ENCODE data around the gene MCRIP1.

The MCRIP1 gene

DNA sequence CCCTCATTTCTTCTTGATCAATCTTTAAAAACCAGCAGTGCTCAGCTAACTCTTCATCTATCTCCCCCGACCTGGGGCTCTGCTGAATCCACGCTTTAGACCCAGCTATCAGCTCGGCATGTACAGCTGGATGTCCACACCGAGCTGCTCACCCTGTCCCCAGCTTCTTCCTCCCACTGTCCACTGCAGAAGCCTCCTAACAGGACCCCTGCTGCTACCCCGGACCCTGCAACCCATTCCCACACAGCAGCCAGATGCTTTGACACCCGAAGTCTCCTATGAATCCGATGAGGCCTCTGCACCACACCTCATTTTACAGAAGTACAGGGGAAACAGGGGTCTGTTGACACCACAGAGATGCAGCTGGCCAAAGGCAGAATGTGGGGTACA, 15.3 kb downstream of the MCRIP1 start:
- DNase-seq: no peak

DNA sequence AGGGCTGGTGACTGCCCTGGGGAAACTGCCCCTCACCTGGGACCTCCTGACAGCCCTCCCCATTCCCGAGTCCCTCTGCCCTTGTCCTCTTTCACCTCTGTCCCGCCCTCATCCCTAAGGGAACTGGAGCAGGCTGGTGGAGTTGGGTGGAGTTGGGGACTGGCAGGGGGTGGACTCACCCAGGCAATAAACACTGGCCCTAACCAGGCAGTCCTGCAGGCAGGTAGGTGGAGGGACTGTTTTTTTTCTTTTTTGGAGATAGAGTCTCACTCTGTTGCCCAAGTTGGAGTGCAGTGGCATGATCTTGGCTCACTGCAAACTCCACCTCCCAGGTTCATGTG, 17.5 kb downstream of the MCRIP1 start:
- DNase-seq: no peak

DNA sequence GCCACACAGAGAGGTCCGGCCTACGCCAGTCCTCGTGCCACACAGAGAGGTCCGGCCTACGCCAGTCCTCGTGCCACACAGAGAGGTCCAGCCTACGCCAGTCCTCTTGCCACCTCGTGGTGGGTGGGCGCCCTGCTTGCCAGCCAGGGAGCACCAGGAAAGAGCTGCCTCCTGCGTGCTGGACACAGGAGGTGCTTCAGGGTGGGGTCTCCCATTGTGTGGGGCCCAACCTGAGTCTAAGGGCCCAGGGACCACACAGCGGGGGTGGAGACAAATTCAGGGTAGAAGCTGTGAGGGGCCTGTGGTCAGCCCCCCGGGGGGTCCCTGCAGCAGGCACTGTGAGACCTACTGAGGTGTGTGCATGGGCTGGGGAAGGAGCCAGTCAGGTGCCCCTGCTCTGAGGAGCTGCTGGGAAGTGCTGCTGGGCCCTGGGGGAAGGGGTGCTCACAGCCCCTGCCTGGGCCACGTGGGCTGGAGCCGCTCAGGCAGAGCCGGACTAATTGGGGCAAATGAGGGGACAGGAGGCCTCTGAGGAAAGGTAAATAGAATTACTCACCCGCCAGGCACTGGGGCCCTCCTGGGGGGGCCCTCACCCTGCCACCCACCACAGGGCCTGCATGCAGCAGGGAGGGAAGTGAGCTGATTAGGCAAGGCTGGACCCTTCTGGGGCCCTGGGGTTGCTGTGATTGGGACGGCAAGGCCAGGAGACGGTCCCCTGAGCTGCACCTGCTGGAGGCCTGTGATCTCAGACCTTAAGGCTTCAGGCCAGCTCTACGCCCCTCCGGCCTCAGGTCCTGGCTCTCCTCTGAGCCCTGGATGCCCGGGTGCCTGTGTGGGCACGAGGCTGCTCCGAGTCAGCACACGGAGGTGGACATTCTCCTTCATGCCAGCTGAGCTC, 18.1 kb downstream of the MCRIP1 start:
- DNase-seq: no peak

DNA sequence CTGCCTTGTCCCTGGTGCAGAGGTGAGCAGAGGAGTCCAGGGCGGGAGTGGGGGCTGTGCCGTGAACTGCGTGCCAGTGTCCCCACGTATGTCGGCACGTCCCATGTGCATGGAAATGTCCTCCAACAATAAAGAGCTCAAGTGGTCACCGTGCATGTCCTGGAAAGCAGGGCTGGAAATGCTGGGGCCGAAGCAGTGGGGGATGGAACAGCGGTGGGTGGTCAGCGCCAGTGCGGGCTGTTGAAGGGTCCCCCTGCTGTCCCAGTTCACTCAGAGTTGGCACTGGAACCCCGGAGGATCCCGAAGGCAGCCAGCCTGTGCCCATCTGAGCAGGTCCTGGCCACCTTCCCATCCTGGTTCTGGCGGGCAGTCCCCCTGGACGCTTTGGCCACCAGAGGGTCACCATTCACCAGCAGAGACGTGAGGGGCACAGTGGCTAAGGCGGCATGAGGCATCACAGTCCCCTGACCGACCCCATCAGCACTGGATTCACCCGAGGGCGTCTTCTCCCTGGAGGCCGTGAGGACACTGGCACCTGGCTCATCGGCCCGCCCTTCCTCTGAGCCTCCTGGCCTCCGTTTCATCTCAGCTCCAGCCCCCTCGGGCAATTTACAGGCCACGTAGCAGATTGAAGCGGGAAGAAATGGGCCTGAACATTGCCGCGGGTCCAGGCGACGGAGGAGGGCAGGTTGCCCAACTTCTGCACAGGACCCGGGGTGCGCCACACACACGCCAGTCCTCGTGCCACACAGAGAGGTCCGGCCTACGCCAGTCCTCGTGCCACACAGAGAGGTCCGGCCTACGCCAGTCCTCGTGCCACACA, 19.0 kb downstream of the MCRIP1 start:
- DNase-seq: no peak

DNA sequence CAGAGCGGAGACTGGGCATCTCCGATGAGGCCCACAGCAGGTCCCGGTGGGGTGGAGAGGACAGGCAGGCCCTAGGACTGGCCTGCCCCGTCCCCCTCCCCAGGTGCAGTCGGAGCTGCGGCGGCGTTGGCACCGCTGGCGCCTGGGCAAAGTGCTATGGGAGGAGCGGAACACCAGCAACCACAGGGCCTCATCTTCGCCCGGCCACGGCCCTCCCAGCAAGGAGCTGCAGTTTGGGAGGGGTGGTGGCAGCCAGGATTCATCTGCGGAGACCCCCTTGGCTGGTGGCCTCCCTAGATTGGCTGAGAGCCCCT, 19.8 kb downstream of the MCRIP1 start:
- DNase-seq: no peak

DNA sequence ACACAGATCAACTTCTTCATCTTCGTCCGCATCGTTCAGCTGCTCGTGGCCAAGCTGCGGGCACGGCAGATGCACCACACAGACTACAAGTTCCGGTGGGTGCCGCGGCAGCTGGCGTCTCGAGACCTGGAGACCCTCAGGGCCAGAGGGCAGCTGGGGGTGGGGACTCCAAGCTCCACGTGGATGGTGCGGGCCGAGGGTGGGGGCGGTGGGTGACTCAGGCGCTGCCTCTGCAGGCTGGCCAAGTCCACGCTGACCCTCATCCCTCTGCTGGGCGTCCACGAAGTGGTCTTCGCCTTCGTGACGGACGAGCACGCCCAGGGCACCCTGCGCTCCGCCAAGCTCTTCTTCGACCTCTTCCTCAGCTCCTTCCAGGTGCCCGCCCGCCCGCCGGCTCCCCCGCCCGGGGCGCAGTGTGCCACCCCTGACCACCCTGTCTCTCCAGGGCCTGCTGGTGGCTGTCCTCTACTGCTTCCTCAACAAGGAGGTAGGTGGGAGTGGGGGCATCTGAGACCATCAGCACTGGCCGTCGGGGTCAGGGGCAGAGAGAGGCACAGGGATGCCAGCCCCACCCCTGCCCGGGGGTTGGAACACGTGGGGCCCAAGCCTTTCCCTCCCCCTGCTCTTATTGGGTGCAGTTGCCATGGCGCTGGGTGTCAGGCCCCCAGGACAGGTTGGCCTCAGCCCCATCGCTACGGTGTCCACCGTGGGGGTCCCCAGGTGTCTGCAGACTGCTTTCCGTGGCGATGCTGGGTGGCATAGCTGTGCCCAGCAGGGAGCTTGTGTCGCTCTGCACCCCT, 20.3 kb downstream of the MCRIP1 start:
- DNase-seq: no peak

DNA sequence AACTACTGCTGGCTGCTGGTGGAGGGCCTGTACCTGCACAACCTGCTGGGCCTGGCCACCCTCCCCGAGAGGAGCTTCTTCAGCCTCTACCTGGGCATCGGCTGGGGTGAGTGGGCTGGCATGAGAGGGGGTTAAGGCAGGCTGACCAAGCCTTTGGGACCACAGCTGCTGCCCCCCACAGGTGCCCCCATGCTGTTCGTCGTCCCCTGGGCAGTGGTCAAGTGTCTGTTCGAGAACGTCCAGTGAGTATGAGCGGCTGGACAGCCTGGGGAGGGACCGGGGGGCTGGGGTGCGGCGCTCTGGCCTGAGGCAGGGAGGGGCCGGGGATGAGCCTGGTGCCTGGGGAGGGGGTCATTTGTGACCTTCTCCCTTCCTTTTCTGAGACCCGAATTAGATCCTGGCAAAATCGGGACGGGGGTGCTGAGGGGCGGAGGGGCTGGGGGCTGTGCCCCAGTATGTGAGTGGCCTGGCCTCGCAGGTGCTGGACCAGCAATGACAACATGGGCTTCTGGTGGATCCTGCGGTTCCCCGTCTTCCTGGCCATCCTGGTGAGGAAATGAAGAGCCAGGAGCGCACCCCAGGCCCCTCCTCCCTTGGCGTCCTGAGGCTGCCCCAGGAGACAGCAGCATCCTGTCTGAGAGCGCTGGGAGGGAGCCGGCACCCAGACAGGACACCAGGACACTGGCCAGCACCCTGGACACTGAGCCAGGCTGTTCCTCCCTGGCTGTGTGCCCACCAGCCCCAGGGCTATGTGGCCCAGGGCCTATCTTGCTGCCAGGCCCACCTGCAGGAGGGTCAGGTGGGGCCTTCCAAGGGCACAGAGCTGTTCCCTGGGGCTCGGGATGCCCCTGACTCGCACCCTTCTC, 21.2 kb downstream of the MCRIP1 start:
- DNase-seq: no peak

DNA sequence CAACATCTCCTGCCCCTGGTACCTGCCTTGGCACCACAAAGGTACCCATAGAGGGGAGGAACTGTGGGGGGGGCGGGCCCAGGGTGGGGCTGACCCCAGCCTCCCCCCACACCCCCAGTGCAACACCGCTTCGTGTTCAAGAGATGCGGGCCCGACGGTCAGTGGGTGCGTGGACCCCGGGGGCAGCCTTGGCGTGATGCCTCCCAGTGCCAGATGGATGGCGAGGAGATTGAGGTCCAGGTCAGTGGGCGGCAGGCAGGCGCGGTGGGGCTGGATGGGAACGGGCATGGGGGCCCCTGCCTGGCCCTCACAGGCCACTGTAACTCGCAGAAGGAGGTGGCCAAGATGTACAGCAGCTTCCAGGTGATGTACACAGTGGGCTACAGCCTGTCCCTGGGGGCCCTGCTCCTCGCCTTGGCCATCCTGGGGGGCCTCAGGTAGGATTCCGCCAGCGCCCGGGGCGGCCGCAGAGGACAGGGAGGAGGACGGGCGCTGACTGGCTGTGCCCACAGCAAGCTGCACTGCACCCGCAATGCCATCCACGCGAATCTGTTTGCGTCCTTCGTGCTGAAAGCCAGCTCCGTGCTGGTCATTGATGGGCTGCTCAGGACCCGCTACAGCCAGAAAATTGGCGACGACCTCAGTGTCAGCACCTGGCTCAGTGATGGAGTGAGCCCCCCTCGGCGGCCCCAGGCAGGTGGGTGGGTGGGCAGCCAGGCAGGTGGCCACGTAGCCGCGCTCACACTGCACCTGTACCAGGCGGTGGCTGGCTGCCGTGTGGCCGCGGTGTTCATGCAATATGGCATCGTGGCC, 22.0 kb downstream of the MCRIP1 start:
- DNase-seq: no peak

DNA sequence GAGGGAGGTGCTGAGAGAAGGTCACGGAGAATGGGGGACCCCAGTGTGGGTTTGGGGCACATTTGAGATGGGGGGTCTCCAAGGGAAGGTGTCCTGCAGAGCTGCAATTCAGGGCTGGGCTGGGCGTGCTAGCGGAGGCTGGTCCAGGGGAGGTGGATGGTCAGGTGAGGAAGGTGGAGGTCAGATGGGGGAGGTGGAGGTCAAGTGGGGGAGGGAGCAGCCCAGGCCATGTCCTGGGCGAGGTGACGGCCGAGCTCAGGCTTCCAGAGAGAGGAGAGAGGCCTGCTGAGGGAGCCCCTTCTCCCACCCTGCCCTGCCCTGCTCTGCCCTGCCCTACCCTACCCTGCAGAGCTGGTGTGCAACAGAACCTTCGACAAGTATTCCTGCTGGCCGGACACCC, 22.6 kb downstream of the MCRIP1 start:
- DNase-seq: no peak

DNA sequence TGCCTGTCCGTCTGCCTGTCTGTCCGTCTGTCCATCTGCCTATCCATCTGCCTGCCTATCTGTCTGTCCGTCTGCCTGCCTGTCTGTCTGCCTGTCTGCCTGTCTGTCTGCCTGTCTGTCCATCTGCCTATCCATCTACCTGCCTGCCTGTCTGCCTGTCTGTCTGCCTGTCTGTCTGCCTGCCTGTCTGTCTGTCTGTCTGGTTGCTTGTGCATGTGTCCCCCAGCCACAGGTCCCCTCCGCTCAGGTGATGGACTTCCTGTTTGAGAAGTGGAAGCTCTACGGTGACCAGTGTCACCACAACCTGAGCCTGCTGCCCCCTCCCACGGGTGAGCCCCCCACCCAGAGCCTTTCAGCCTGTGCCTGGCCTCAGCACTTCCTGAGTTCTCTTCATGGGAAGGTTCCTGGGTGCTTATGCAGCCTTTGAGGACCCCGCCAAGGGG, 23.5 kb downstream of the MCRIP1 start:
- no peak for DNase-seq

DNA sequence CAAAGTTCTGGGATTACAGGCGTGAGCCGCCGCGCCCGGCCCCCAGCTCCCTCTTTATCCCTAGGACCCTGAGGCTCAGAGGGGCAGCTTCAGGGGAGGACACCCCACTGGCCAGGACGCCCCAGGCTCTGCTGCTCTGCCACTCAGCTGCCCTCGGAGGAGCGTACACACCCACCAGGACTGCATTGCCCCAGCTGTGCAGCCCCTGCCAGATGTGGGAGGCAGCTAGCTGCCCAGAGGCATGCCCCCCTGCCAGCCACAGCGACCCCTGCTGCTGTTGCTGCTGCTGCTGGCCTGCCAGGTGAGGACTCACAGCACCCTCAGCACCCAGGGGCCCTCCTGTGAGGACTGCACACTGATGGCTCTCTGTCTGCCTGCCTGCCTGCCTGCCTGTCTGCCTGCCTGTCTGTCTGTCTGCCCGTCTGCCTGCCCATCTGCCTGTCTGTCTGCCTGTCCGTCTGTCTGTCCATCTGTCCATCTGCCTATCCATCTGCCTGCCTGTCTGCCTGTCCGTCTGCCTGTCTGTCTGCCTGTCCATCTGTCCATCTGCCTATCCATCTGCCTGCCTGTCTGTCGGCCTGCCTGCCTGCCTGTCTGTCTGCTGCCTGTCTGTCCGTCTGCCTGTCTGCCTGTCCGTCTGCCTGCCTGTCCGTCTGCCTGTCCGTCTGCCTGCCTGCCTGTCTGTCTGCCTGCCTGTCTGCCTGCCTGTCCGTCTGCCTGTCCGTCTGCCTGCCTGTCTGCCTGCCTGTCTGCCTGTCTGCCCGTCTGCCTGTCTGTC, 24.1 kb downstream of the MCRIP1 start:
- DNase-seq: no peak

DNA sequence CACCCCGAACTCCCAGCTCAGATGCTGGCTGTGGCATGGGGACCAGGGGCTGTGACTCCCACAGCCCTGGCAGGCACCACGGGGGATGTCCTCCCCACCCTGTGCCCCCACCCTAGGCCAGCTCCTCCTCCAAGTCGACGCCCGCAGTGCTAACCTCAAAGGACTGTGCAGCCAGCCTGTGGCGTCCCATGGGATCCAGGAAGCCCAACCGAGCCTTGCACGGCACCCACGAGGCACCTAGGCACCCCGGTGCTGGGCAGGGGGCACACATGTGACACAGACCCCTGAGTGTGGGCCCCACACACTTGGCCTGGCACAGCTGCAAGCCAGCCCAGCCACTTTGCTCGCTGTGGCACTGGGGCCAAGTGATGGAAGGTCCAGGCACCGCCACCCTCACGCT, 25.3 kb downstream of the MCRIP1 start:
- no peak for DNase-seq

DNA sequence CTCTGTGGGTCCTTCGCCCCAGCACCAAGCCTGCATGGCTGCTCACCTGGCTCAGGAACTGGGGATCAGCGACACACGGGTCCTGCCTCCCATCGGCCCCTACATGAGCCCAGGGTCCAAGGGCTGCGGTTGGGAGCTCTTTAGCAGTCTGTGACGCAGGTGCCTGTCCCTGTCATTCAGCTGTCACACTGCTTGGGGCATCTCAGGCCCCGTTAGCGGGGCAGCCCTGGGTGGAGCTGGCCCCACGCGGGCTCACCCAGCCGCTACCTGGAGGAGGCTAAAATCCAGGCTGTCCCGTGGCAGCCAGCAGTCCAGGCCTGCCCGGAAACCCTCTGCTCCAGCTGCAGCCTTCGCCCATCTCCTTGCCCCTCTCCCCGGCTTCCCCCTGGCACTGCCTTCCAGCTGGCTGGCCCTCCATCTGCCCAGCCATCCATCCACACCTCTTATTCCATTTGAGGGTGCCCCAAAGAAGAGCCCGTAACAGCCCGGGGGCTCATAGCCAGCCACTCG, 25.8 kb downstream of the MCRIP1 start:
- no peak for DNase-seq

DNA sequence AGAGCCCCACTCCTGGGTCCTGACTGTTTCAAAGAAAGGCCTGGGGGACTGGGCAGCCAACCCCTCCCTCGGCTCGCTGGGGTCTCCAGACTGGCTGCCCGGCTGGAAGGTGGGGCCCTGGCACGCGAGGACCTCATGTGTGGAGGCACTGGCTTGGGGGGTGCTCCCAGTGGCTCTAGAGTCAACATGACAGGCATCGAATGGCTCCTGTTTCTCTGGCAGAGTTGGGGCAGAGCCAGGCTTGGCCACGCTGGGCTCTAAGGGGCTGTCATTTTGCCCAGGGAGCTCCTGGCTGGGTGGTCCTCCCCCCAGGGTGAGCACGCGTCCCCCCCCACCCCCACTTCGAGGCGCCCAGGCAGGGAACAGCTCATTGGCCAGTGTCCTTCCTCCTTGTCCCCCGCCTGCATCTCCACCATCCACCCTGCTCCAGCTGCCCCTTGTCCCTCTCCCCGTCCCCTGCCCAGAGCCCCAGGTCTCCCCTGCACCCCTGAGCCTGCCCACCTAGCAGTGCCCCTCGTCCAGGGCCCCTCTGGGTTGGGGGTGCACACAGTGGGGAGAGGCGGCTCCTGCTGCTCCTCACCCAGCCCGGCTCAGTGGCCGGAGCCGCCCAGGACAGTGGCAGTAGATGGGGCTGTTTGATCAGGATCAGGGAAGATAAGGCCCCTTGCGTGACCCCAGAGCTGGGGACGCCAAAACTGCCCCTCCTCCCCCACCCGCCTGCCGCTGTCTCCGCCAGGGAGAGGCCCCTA, 26.5 kb downstream of the MCRIP1 start:
- DNase-seq: no peak

DNA sequence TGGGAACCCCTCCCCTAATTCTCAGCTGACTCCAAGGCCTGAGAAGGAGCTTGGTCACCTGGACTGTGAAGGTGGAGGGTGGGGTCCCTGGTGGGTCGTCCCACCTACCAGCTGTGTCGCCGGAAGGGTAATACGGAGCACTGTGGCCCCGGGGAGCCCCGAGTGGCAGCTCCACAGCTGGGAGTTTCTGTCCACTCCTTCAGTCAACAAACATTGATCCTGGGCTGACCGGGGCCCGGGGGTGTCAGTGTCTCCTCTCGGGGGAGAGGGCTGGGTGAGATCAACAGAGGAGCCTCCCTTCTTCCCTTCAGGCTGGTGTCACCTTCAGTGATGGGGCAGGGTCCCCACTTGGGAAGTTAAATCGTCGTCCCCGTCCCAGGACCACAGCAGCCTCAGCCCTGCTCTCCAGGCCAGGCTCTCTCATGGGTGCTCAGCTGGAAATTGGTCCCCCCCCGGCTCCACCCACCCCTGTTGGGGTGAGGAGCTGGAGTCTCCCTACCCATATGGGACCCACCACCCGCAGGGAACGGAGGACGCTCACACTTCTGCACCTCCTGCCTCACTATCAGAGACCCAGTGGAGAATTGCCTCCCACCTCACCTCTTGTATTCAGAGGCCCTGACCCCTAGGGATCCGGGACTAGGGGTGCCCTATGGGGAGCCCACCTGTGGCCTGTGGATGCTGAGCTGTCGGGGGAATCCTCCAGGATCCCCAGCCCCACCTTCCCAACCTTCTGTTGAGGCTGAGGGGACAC, 27.2 kb downstream of the MCRIP1 start:
- no peak for DNase-seq

DNA sequence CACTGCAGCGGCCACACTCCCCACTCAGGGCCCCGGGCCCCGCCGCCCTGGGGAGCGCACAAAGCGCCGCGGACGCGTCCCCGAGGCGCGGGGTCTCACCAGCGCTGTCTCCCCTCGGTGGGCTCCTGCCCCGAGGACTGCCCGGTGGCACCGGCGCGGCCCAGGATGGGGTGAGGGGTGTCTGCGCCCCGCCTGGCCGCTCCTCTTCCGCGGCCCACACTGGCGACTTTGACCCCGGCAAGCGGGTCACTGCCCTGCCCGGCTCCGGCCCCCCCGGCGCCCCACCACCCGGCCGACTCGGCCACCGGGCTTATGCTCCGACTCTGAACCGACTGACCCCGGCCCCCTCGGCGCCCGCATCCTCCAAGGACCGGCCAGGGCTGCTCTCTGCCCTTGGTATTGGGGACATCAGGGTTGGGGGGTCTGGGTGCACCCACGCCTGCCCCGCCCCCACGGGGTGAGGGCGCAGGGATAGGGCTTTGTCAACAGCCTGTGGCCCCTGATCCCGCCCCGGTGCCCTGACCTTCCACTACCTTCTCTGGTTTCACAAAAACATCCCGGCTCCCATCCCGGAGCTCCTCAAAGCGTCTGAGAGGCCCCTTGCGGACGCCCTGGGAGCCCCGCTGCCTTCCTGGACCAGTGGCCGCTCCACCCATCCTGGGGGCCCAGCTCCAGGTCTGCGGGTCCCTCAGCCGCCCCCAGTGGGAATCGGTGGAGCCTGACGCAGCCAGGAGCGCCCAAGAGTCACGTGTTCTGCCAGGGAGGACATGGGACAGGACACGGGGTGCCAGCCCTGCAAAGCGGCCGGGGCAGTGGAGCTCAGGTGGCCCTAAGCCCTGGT, 28.3 kb downstream of the MCRIP1 start:
- DNase-seq: no peak

DNA sequence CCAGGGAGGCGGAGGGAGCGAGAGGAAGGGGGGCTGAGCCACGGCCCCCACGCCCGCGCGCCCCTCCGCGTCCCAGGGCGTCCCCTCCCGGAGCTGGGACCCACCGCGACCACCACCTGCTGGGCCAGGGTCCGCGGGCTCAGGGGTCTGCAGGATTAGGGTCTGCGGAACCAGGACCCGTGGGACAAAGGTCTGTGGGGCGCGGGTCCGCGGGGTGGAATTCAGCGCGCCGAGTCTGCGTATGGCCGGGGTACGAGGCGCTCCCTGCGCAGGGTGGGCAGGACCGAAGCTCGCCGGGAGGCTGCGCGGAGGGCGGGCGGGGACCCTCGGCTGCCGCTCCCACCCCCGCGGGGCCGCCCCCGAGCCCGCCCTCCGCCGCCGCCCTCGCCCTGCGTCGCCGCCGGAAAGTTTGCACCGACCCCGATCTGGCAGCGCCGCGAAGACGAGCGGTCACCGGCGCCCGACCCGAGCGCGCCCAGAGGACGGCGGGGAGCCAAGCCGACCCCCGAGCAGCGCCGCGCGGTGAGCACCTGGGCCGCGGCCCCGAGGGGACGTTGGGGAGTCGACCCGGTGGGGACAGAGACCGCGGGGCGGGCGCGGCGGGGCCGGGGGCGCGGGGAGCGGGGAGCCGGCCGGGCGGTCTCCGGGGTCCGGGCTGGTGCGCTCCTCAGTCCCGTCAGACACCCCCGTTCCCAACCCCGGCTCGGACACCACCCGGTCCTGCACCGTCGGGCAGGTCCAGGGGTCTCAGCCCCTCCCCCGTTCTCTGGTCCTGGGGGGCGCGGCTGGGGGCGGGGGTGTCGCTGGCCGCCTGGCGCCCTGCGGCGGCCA, 29.1 kb downstream of the MCRIP1 start, which contains the start of gene GCGR:
Gene GCGR, plus strand, starts transcription at position 423 of the 831 bp plus-strand sequence. CDS start 4,869 bp downstream, outside the sequence.
- no peak for DNase-seq

Data from SHP77 treated with DMSO at 0.1 percent for 48 hours (cell line).